HepG2 (cell line): ENCODE measurements around the gene RAD51D. TPM values are rescaled to one million over a fixed set of nuclear protein-coding genes. Genes with fewer than 3 reads are reported as not detected.
A peak's percentile ranks its signal among the peaks of the same experiment; 100 is the strongest.

Source experiments
- CBX5 ChIP-seq: sonication (generic); formaldehyde crosslinking; IDR thresholded peaks from 2 replicates; pipeline ENCODE4 v1.4.0; 2020; ENCODE audit warnings: missing genetic modification reagents, borderline replicate concordance
- EHMT2 ChIP-seq: fragments of 200-600 bp; sonication (generic); IDR thresholded peaks from 2 replicates; pipeline ENCODE4 v1.7.0; 2017; ENCODE audit warnings: antibody characterized with exemption, low read depth, low read length, borderline replicate concordance
- ESRRA ChIP-seq: sonication (generic); formaldehyde crosslinking; IDR thresholded peaks from 2 replicates; pipeline ENCODE4 v1.5.1; 2020; ENCODE audit warnings: mild to moderate bottlenecking, low read depth, missing genetic modification reagents
- FOSL1 ChIP-seq: sonication (generic); formaldehyde crosslinking; IDR thresholded peaks from 2 replicates; pipeline ENCODE4 v1.9.0; 2021; ENCODE audit warnings: missing genetic modification reagents, borderline replicate concordance
- HOMEZ ChIP-seq: IDR thresholded peaks from 2 replicates; pipeline ENCODE4 v1.6.1; 2016; ENCODE audit warnings: low read depth
- ISL2 ChIP-seq: sonication (generic); formaldehyde crosslinking; IDR thresholded peaks from 2 replicates; pipeline ENCODE4 v1.5.0; 2020; ENCODE audit warnings: missing genetic modification reagents
- KLF6 ChIP-seq: IDR thresholded peaks from 2 replicates; pipeline ENCODE4 v1.8.0; 2016; ENCODE audit warnings: missing biosample characterization, missing genetic modification reagents
- MTF2 ChIP-seq: sonication (generic); formaldehyde crosslinking; IDR thresholded peaks from 2 replicates; pipeline ENCODE4 v1.5.0; 2020; ENCODE audit warnings: missing genetic modification reagents, borderline replicate concordance
- NFE2L1 ChIP-seq: sonication (generic); formaldehyde crosslinking; IDR thresholded peaks from 2 replicates; pipeline ENCODE4 v1.4.0; 2020; ENCODE audit warnings: missing genetic modification reagents, mild to moderate bottlenecking, borderline replicate concordance
- NR2C2 ChIP-seq: sonication (generic); formaldehyde crosslinking; IDR thresholded peaks from 2 replicates; pipeline ENCODE4 v1.4.0; 2020; ENCODE audit warnings: missing genetic modification reagents, mild to moderate bottlenecking, moderate library complexity, borderline replicate concordance
- RBFOX2 ChIP-seq: fragments of 200-400 bp; formaldehyde crosslinking; IDR thresholded peaks from 2 replicates; pipeline ENCODE4 v1.6.1; 2017; ENCODE audit warnings: low read depth, mild to moderate bottlenecking, low read length
- TP53 ChIP-seq: sonication (generic); formaldehyde crosslinking; conservative IDR thresholded peaks from 2 replicates; pipeline ENCODE4 v1.4.0; 2020; ENCODE audit warnings: missing genetic modification reagents
- ZFAT ChIP-seq: sonication (generic); formaldehyde crosslinking; conservative IDR thresholded peaks from 2 replicates; pipeline ENCODE4 v1.8.1; 2023; ENCODE audit warnings: missing genetic modification reagents, inconsistent platforms
- ZHX2 ChIP-seq, 2 experiments: sonication (generic) in 1 of 2; formaldehyde crosslinking in 1 of 2; IDR thresholded peaks; 2 replicates each; pipeline versions ENCODE4 v1.6.1 to v1.9.0; 2014 to 2022; ENCODE audit warnings: antibody characterized with exemption in 1 of 2, borderline replicate concordance in 1 of 2, inconsistent platforms in 1 of 2, low read depth in 1 of 2, missing genetic modification reagents in 1 of 2
- ZNF180 ChIP-seq: sonication (generic); formaldehyde crosslinking; IDR thresholded peaks from 2 replicates; pipeline ENCODE4 v1.4.0; 2020; ENCODE audit warnings: low read depth, missing genetic modification reagents, borderline replicate concordance
- ZNF33B ChIP-seq: sonication (generic); formaldehyde crosslinking; IDR thresholded peaks from 2 replicates; pipeline ENCODE4 v1.5.1; 2020; ENCODE audit warnings: mild to moderate bottlenecking, missing genetic modification reagents
- ZNF530 ChIP-seq: sonication (generic); formaldehyde crosslinking; IDR thresholded peaks from 2 replicates; pipeline ENCODE4 v1.5.0; 2020; ENCODE audit warnings: low read depth, mild to moderate bottlenecking, missing genetic modification reagents
- ZNF543 ChIP-seq: sonication (generic); formaldehyde crosslinking; IDR thresholded peaks from 2 replicates; pipeline ENCODE4 v1.4.0; 2020; ENCODE audit warnings: mild to moderate bottlenecking, missing genetic modification reagents
- ZNF691 ChIP-seq: sonication (generic); formaldehyde crosslinking; IDR thresholded peaks from 2 replicates; pipeline ENCODE4 v1.4.0; 2020; ENCODE audit warnings: missing genetic modification reagents, low read depth, mild to moderate bottlenecking, borderline replicate concordance
- ZNF713 ChIP-seq: sonication (generic); formaldehyde crosslinking; IDR thresholded peaks from 2 replicates; pipeline ENCODE4 v1.4.0; 2020; ENCODE audit warnings: mild to moderate bottlenecking, missing genetic modification reagents
- ZSCAN12 ChIP-seq: sonication (generic); formaldehyde crosslinking; IDR thresholded peaks from 2 replicates; pipeline ENCODE4 v1.9.0; 2021; ENCODE audit warnings: mild to moderate bottlenecking, missing genetic modification reagents
- polyA plus RNA-seq, 8 experiments: library from polyadenylated mRNA; depleted of rRNA in 3 of 8; stranded (reverse) in 7 of 8; unstranded in 1 of 8; fragments of >200 nt; fragmentation: Illumina TruSeq in 4 of 8; extraction: Trizol in 4 of 8; gene quantifications; 2 replicates each; pipeline versions ENCODE4 v1.2.1 to v1.2.3, GENCODE V29; 2011 to 2016; ENCODE audit warnings: low read depth in 4 of 8, missing spikeins in 1 of 8, mixed read lengths in 1 of 8; ENCODE audit not compliant: insufficient read depth in 1 of 8
- total RNA-seq, 5 experiments: library from RNA; depleted of rRNA; stranded (reverse); fragments of >200 nt; fragmentation: Illumina TruSeq; extraction: Trizol; gene quantifications; 2 replicates each; pipeline ENCODE4 v1.2.3, GENCODE V29; 2016; ENCODE audit warnings: low read depth in 1 of 5

RAD51D gene
- total and polyA plus RNA-seq, 2 of the 13 experiments (the other 11 are each of a cell fraction or from before 2014, with no cell fraction given) = 6.7 to 13.1 TPM

GRCh38 chr17:35079547-35080423 is 39.9 kb downstream of the RAD51D start (continued):
- no peak for TF ChIP-seq ZNF33B (CRISPR knock-in tag)
- no peak for TF ChIP-seq ESRRA
- no peak for TF ChIP-seq ZNF543 (CRISPR knock-in tag)
- TF ChIP-seq FOSL1 (CRISPR knock-in tag) = no peak
- TF ChIP-seq ZSCAN12 (CRISPR knock-in tag) = no peak
- TF ChIP-seq ZHX2 (IDR thresholded peaks at IDR 0.05; ENCODE audit: low read depth) = no peak
- no peak for TF ChIP-seq ZHX2 (CRISPR knock-in tag; IDR thresholded peaks at IDR 0.05; ENCODE audit: borderline replicate concordance)
- no peak for TF ChIP-seq NFE2L1 (CRISPR knock-in tag)
- no peak for TF ChIP-seq NR2C2
- TF ChIP-seq EHMT2 = peak; percentile 39; the same call in 1 of the 2 replicates
- TF ChIP-seq CBX5 (CRISPR knock-in tag) = no peak
- TF ChIP-seq ZFAT = no peak
- no peak for TF ChIP-seq RBFOX2
- no peak for TF ChIP-seq MTF2
- no peak for TF ChIP-seq TP53 (CRISPR knock-in tag)
- TF ChIP-seq ZNF713 (CRISPR knock-in tag) = no peak
- TF ChIP-seq ISL2 (CRISPR knock-in tag) = no peak
- no peak for TF ChIP-seq KLF6 (CRISPR knock-in tag)
- peak; percentile 67; the same call in 1 of the 2 replicates for TF ChIP-seq HOMEZ (CRISPR knock-in tag)
- no peak for TF ChIP-seq ZNF530 (CRISPR knock-in tag)
- TF ChIP-seq ZNF691 (CRISPR knock-in tag) = no peak
- TF ChIP-seq ZNF180 (CRISPR knock-in tag) = no peak
